SK-N-SH (cell line): ENCODE measurements around the gene SCNM1.

Source experiments
- FOXJ3 ChIP-seq: sonication (generic); formaldehyde crosslinking; IDR thresholded peaks from 2 replicates; pipeline ENCODE4 v1.5.1; 2020; ENCODE audit warnings: mild to moderate bottlenecking, missing genetic modification reagents
- RXRA ChIP-seq: IDR thresholded peaks from 2 replicates; pipeline ENCODE4 v1.4.0; 2012; ENCODE audit warnings: low read depth, mild to moderate bottlenecking, borderline replicate concordance
- SIN3A ChIP-seq: IDR thresholded peaks from 2 replicates; pipeline ENCODE4 v1.6.1; 2012; ENCODE audit warnings: low read depth, mild to moderate bottlenecking, low read length, moderate library complexity, borderline replicate concordance
- SMC3 ChIP-seq: IDR thresholded peaks from 2 replicates; pipeline ENCODE4 v1.6.1; 2012; ENCODE audit warnings: low read depth, low read length, improper control_type of control experiment
- TF ChIP-seq, protein P1 (sequence below): fragments of 200-600 bp; sonication (generic); IDR thresholded peaks from 2 replicates; pipeline ENCODE4 v1.6.1; 2017; ENCODE audit warnings: antibody characterized with exemption, mild to moderate bottlenecking, moderate library complexity

DNA sequence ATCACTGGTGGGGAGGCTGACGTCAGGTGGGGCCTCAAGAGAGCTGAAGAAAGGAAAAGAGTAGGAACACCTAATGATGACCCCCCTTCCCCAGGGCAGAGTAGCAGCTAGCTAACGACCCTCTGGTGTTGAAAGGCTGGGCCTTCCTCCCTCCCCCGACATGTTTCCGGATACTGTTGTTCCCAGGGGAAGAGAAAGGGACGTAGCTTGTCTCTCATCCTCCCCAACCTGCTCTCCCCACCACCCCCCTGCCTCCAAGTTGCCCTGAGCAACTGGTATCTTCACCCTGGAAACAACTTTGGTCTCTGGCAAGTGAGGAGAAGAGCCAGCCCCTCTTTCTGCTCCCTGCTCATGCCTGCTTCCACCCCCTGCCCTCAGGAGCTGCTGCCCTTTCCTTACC lies 22.0 kb upstream of the SCNM1 start:
- TF ChIP-seq, protein P1, sequence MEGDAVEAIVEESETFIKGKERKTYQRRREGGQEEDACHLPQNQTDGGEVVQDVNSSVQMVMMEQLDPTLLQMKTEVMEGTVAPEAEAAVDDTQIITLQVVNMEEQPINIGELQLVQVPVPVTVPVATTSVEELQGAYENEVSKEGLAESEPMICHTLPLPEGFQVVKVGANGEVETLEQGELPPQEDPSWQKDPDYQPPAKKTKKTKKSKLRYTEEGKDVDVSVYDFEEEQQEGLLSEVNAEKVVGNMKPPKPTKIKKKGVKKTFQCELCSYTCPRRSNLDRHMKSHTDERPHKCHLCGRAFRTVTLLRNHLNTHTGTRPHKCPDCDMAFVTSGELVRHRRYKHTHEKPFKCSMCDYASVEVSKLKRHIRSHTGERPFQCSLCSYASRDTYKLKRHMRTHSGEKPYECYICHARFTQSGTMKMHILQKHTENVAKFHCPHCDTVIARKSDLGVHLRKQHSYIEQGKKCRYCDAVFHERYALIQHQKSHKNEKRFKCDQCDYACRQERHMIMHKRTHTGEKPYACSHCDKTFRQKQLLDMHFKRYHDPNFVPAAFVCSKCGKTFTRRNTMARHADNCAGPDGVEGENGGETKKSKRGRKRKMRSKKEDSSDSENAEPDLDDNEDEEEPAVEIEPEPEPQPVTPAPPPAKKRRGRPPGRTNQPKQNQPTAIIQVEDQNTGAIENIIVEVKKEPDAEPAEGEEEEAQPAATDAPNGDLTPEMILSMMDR = no peak
- no peak for TF ChIP-seq FOXJ3 (CRISPR knock-in tag)
- TF ChIP-seq RXRA = no peak
- no peak for TF ChIP-seq SMC3
- no peak for TF ChIP-seq SIN3A
